T1000 (cell line): Measurements from ENCODE around the gene GIGYF1.

ENCODE experiments used
- DNase-seq: peaks from one replicate; lab custom pipeline; 2025; ENCODE audit warnings: mixed read lengths; lab: John Stamatoyannopoulos, UW

The GIGYF1 gene

DNA sequence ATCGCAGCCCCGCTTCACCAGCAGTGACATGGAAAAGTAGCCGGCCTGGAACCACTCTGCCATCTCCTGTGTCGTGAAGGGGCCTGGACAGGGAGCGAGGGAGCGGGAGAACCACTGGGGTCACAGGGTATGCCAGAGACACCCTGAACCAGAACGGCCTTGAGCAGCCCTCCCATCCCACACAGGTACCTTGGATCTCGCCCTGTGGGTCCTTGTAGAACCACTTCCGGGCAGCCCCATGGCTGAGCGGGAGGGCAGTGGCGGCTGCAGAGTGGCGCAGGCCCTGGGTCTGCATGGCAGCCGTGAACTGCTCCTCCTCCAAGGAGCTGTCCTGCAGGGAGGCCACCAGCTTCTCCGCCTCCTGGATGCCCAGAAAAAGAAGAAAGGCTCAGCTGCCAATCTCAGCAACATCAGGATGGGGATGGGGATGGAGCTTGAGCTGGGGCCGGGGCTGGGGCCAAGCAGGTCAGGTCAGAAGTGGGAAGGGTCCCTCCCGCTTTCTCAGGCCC lies 9.5 kb downstream of the GIGYF1 start:
- no peak for DNase-seq

DNA sequence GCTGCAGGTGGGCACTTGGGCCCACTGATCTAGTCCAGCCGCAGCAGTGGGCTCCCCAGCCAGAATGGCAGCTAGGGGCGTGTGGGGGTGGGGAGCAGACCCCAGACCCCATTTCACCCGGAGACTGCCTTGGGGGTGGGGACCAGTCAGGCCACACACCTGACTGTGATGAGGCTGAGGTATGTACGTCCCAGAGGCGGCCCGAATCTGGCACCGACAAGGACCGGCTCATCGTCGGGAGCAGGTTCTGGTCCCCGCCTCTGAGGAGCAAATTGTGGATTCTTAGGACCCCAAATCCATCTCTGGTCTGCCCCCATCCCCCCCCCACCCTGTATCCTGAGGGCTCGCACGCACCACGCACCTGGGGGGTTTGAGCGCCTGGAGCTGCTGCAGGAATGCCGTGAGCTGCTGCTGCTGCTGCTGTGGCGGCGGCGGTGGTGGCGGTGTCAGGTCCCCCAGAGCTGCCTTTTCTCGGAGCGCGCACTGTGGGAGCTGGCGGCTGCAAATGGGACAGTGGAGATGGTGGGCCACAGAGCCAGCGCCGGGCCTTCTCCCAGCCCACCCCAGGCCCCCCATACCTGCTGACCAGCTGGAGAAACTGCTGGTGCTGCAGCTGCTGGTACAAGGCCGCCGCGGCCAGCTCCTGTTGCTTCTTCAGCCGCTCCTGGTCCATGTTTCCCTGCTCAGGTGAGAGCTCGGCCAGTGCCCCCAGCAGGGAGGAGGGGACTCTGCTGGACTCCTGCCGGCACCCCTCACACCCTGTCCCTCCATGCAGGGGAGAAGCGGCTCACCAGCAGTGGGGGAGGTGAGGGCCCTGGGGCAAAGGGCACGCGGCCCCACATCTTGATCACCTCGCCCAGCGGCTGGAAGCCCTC lies 10.2 kb downstream of the GIGYF1 start:
- DNase-seq, result no peak

DNA sequence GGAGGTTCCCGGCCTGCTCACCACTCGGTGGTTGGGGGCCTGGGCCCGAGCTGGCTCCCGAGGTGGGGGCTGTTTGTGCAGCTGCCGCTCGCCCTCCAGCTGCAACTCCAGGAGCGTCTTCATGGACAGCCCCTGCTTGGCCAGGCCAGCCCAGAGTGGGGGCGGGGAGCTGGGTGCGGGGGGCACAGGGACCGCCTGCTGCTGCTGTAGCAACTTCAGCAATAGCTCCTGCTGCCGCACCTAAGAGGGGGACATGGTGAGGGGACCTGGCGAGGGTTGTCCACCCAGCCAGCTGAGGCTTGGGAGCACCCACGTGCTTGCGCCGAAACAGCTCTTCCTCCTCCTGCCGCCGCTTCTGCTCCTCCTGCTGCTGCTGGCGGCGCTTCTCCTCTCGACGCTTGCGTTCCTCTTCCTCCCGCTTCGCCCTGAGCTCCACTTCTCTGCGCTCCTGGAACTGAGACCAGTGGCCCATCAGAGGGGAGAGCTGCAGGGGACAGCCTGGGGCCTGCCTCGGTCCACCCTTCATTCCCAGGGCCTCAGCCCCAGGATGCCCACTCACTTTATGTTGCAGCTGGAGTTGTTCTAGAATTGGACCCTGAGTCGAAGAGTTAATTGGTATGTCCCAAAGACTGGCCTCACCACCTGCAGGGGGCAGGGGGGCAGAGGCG lies 10.9 kb downstream of the GIGYF1 start:
- DNase-seq, result no peak

DNA sequence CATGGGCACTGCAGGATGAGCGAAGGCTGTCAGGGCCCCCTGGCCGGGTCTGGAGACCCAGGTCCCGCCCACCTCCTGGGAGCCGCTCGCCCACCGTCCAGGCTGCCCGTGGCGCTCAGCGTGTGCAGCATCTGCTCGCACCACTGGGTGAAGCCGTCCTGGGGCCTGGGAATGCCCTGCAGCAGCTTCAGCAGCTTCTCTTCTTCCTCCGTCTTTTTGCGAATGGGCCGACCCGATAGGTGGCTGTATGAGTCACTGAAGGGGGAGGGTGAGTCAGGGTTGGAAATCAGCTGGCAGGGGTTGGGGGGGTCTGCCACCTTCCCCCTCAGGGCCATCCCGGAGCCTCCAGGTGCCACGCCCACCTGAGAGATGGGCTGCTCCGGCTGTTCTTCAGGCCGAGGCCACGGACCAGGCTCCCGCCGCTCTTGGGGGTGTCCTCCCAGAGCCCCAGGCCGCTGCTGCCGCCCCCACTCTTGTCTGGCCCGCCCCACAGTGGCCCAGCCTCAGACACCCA lies 11.8 kb downstream of the GIGYF1 start:
- DNase-seq, result peak; percentile 24

DNA sequence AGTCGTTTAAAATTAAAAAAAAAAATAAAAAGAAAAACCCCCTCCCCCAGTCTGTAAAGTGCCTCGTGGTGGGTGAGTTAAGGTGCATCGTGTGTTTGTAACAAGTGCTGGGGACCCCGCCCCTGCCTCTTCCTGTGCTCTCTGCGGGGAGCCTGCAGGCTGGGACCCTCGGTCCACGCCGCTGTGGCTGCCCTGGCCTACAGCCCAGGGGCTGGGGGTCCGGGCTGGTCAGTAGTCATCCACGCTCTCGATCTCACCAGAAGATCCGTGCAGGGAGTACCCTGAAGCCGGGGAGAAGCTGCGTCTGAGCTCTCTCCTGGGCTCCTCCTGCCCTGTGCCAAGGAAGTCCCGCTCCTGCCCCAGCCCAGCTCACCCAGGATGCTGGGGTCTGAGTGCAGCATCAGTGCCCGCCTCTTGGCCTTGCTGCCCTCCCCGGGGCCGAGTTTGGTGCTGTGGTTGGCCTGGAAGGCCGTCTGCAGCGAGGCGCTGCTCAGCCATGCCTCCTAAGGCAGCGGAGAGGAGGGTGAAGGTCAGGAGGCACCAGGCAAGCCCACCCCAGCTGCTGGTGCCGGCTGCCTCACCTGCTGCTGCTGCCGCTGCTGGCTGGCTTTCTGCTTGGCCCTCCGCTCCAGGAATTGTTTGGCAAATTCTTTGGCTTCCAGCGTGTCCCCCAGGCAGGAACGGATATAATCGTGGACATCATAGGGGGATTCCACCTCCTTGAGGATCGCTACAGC lies 12.4 kb downstream of the GIGYF1 start:
- DNase-seq, result no peak

DNA sequence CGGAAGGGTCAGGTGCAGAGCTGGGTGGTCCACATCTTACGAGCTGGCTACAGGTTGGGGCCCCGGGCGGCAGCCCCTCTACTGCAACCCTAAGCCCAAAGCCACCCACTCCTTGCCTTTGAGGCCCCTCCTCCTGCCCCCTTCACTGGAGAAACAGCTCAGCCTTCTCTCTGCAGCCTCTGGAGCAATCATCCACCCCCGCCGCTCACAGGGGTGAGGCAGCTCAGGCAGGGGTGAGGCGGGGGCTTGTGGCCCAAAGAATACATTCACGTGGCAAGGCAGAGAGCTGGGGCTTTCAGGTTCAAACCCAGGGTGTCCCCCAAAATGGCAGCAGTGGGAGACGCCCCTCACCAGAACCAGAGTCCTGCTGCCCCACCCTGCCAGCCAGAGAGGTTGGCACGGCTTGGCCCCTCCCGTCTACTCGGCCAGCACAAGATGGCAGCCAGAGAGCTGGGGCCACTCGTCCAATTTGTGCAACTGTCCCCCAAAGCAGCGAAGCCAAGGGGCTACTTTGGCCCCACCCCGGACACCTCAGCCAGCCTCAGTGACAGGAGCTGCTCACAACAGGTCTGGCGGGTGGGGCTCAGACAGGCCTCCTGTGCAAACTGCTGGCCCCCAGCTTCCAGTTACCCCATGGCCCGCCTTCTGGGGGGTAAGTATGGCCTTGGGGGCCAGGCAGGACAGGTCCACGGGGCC lies 13.3 kb downstream of the GIGYF1 start:
- DNase-seq, result no peak

DNA sequence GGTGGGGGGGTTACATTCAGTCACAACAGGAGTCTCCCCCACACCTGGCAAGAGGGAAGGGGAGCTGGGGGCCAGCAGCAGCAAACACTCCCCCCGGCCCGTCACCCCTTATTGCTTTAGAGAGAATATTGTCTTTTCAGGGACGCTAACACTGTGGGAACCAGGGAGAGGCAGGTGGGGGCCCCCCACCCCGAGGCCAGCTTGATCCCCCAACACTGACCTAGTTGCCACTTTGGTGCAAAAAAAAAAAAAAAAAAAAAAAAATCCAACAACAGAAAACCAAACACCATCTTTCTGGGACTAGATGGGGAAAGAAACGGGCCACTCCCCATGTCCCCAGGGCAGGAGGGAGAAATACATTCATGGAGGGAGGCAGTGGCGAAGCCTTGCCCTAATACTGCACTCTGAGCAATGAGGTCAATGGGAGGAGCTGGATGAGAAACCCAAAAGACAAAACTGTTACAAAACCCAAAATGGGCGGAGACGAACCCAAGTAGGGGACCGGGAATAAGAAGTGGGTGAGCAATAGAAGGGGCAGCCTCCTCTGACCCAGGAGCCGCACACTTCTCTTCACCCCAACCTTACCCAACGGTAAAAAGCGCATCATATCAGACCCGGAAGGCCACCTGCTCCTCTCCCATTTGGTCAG lies 14.0 kb downstream of the GIGYF1 start:
- DNase-seq, result no peak

DNA sequence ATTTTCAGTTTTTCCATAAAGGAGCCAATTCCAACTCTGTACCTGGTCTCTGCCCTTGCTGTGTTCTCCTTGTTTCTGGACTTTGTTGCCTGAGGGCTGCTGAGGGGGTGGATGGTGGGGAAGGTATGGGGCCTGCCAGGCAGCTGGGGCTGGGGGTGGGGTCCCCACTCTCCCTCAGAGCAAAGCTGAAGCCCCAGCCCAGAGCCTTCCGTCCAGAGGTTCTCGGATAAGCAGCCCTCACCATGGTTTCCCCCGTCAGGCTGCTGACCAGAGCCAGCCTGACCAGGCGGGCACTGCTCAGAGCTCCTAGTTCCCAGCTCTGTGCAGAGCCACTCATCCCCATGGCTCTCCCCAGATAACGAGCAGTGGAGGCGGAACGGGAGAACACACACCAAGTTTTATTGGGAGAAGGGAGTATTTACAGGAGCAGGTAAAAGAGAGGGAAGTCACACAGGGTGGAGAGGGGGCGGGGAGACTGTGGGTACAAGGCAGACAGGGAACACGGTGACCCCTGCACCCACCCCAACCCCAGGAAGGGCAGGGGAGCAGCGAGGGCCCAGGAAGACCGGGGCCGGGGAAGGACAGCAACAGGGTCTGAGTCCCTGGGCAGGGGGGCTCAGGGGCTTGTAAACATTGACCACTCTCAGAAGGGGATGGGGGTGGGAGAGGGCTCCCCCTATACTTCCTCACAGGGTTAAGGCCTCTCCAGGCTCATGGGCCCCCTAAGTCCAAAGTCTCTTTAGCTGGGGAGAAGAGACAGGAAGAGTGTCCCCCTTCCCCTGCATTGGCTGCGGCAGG lies 14.7 kb downstream of the GIGYF1 start:
- no peak for DNase-seq

DNA sequence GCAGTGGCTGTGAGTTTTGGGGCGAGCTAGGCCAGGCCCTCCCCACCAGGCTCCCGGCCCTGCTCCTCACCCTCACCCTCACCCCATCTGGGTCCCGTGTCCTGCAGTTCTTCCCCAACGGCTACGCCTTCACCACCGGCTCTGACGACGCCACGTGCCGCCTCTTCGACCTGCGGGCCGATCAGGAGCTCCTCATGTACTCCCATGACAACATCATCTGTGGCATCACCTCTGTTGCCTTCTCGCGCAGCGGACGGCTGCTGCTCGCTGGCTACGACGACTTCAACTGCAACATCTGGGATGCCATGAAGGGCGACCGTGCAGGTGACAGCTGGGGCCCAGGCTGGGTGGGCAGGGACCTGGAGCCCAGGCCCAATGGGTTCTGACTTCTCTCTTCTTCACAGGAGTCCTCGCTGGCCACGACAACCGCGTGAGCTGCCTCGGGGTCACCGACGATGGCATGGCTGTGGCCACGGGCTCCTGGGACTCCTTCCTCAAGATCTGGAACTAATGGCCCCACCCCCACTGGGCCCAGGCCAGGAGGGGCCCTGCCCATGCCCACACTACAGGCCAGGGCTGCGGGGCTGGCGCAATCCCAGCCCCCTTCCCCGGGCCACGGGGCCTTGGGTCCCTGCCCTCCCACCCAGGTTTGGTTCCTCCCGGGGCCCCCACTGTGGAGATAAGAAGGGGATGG lies 15.6 kb downstream of the GIGYF1 start:
- DNase-seq, result no peak

DNA sequence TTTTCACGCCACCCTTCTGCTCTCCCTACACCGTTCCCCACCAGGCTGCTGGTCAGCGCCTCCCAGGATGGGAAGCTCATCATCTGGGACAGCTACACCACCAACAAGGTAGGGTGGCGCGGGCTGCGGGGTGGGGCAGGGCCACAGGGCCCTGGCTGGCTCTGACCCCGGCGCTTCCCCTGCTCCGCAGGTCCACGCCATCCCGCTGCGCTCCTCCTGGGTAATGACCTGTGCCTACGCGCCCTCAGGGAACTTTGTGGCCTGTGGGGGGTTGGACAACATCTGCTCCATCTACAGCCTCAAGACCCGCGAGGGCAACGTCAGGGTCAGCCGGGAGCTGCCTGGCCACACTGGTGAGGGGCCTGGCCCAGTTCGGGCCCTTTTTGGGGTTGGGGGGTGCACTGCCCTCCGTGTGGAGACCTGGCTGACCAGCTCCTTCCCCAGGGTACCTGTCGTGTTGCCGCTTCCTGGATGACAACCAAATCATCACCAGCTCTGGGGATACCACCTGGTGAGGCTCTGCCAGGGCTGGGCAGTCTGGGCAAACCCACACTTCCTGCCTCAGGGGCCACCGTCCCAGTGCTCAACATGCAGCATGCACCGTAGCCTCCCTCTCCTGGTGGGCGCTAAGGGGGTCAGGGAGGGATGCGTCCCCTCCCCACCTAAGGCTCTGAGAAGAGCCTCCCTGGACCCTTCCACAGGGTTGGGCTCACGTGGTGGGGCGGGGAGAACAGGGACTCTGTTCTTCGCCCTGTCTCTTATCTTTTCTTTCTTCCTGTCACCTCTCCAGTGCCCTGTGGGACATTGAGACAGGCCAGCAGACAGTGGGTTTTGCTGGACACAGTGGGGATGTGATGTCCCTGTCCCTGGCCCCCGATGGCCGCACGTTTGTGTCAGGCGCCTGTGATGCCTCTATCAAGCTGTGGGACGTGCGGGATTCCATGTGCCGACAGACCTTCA lies 16.5 kb downstream of the GIGYF1 start:
- no peak for DNase-seq

DNA sequence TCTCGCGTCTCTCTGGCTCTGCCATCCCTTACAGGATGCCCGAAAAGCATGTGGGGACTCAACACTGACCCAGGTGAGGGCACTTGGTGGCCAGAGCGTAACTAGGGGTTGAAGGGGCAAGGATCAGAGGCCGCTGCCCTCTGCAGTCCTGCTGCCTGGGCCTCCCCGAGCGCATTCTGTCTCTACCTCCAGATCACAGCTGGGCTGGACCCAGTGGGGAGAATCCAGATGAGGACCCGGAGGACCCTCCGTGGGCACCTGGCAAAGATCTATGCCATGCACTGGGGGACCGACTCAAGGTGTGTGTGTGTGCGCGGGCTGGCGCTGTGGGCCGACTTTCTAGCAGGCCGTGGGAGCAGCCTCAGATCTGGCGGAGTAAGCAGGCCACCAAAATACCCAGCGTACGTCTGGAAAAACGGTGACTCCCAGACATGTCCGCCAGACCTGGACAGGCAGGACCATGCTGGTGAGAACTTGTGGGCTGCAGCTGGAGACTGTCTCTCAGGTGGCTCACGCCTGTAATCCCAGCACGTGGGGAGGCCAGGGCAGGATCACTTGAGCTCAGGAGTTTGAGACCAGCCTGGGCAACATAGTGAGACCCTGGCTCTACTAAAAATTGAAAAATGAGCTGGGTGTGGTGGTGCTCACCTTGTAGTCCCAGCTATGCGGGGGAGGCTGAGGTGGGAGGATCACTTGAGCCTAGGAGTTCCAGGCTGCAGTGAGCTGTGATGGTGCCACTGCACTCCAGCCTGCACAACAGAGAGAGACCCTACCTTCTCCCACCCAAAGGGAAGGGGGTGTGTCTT lies 17.3 kb downstream of the GIGYF1 start:
- DNase-seq, result no peak

DNA sequence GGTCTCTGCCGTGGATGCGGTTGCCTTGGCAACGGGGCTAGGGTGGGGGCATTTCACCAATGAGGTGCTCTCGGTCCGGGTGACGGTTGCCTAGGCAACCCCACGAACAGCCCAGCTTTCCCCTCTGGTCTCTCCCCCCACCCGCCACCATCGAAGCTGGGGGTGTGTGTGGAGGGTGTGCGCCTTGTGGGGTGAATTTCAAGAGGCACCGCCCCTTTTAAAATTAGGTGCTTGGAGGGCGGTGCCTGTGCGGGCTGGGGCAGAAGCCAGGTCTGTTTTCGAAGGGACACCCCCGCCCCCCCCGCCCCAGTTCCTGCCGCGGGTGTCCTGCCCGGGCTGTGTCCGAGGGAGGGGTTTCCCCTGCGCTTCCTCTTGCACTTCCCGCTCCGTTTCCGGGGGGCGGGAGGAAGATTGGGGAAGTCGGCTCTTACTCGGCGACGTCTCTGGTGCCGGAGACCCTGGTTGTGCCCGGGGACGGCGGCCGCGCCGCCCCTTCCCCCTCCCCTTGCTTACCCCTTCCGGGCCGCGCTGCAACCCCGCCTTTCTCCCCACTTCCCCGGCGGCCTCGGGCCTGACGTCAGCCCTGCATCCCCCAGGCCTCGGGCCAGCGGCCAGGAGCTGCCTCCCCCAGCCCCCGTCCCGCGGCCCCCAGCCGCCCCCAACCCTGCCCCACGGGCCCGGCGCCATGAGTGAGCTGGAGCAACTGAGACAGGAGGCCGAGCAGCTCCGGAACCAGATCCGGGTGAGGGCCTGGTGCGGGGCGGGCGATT lies 18.3 kb downstream of the GIGYF1 start:
- DNase-seq, result peak; percentile 44

DNA sequence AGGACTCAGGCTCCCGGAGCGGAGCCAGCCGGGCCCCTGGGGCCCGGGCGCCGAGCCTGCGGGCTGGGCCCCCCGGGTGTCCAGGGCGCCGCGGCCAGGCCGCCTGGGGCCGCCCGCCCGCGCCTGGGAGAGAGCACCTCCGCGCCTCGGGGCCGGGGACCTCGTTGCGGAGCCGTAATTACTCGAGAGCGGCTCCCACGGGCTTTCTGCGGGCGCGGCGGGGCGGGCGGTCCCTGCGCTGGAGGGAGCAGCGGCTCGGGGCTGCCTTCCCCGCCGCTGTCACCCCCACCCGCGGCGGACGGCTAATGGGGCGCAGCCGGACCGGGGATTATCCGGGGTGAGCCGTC lies 19.0 kb downstream of the GIGYF1 start:
- DNase-seq, result no peak

DNA sequence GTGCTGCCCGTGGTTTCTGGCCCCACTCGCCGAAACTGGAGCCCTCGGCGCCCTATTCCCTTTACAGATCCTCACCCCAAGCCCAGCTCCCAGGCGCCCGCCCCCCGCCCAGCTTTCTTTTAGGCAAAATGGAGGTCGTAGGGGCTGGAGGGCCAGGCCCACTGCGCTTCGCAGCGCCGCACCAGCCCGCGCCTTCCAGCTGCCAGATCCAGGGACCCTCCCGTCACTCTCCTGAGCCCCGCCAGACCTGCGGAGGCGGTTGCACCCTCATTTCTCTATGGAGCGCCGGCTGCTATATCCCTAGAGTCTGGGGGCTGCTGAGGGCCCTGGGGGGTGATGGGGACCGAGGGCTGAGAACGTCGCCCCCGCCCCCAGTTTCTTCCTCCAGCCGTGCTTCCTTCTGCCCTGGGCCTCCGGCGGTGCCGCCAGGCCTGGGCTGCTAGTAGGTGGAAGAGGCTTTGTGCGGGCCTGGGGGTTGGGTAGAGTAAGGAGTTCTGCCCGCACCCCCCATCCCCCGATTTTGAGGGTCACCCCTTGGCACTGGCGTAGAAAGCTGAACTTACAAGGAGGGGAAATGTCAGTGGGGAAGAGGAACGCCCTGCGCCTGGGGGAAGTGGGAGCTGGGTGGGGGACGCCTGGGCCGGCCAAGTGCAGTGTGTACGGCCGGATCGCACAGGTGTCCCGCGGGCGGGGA lies 19.5 kb downstream of the GIGYF1 start:
- DNase-seq, result no peak

DNA sequence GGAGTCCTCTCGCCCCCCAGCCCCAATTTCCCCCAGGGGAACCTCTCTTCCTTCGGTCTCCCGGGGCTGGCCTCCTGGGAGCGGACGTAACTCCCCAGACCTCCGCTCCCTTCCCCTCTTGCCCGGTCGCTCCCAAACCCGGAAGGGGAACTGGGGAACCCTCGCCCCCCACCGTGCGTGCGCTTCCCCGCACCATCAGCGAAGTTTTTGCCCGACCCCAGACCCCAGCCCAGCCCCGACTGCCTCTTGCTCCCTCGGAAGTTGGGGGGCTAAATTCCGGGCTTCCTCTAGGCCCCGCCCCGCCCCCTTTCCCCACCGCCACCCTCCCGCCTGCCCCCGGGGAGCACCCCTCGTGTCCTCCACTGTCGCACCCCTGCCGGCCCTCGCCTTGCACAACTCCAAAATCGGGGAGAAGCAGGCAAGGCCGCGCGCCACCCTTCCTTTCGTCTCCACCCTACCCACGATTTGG lies 20.1 kb downstream of the GIGYF1 start:
- no peak for DNase-seq

DNA sequence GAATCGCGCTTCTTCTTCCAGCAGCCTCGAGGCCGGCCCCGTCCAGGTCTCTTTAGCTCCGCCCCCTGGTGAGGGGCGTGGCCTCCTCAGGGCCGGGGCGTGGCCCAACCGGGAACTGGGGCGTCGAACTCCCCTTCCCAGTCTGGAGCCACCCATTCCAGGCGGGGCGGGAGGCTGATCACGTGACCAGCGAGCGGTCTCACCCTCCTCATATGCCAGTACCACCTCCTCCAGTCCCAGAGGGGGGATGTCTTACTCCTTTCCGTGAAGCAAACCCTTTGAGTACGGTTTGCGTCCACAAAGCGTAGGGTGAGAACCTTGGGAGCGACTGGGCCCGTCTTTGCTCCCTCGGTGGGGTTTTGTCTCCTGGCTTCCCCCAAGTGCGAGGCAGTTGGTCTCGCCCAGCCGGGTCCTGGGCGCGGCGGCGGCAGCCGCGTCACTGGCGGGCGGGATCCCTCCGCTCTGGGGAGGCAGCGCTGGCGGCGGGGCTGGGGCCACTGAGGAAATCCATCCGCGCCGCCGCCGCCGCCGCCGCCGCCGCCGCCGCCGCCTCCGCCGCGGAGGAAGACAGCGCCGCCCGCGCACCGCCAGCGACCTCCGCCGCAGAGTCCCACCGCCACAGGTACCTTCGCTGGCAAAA lies 20.6 kb downstream of the GIGYF1 start, which contains the start of gene GNB2:
Gene GNB2, plus strand, starts transcription at position 439 of the 640 bp plus-strand sequence. CDS start 2,526 bp downstream, outside the sequence.
- peak; percentile 92 for DNase-seq
